Measurements from ENCODE around the gene GALNT18. TPM values are rescaled to one million over a fixed set of nuclear protein-coding genes. Genes with fewer than 3 reads are reported as not detected.

GALNT18 gene
- total and polyA plus RNA-seq, 7 experiments from 2014 or later = 0.15 to 1.7 (median 0.20) TPM; not detected in 4

- CTCF ChIA-PET = no interaction called here
- H3K4me3 ChIP-seq (ENCODE audit: low read length) = no peak overlapping the region
These were observed 272.5 kb downstream of the GALNT18 start for GRCh38 chr11:11349106-11349825.

GRCh38 chr11:11348303-11348702 is 273.5 kb downstream of the GALNT18 start:
- CTCF ChIA-PET = no interaction called here
- intact Hi-C loops (cut with micrococcal nuclease) = no loop called here

More at GRCh38 chr11:11349106-11349825, 272.5 kb downstream of the GALNT18 start:
- H3K36me3 ChIP-seq (ENCODE audit: control insufficient read depth in 2 of 3, insufficient read depth in 3 of 3, low read length in 3 of 3) = no peaks in the 10 kb centered on the region
- Mint-ChIP-seq H3K4me3 (no peak overlapping the region), H3K27me3 (peaks cover 0 to 15% (median 7%) of the 10 kb centered on the region in 5 donors), H3K27ac (no peak overlapping the region), H3K9me3 (no peaks in the 10 kb centered on the region), H3K36me3 (no peaks in the 10 kb centered on the region), H3K4me1 (peaks cover 0 to under 1% (median 0%) of the 10 kb centered on the region in 7 donors)
- intact Hi-C loops (cut with micrococcal nuclease) = no loop called here
- H3K4me1 ChIP-seq (ENCODE audit: control insufficient read depth in 2 of 2, insufficient read depth in 2 of 2, low read length in 2 of 2) = no peaks in the 10 kb centered on the region
- DNase-seq (no peak), ATAC-seq (no peak)
- H3K27me3 ChIP-seq (ENCODE audit: control insufficient read depth in 2 of 2, insufficient read depth in 2 of 2, low read length in 2 of 2) = no peaks in the 10 kb centered on the region
- POLR2A ChIA-PET = no interaction called here
- H3K9me3 ChIP-seq (ENCODE audit: control insufficient read depth in 2 of 3, low read length in 3 of 3) = no peaks in the 10 kb centered on the region
- H3K27ac ChIP-seq (ENCODE audit: low read depth, low read length) = no peak overlapping the region

DNA sequence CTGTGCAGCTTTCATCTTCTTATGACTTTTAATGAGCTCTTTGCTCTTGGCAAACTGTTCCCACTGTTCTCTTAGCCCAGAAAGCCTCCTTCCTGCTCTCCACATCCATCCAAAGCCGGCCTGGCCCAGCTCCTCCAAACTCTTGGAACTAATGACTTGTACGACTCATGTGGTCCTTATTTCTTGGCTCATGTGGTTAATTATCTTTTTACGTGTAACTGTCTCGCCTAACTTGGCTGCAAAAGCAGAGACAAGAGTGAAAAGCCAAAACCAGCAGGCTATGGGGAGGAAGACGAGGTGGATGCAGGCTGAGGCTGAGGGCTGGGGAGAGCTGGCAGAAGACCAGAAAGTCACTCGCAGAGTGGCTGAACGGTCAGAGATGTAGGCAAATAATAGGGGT is 274.2 kb downstream of the GALNT18 start:
- no peak for ATAC-seq
- no peaks in the 10 kb centered on the region for H3K36me3 Mint-ChIP-seq
- no peaks in the 10 kb centered on the region for H3K9me3 Mint-ChIP-seq
- peaks cover 0 to 15% (median 10%) of the 10 kb centered on the region in 5 donors for H3K27me3 Mint-ChIP-seq
- no peak overlapping the region for H3K4me3 Mint-ChIP-seq
- H3K27ac ChIP-seq (ENCODE audit: low read depth, low read length) = no peak overlapping the region
- no peak overlapping the region for H3K27ac Mint-ChIP-seq
- no peaks in the 10 kb centered on the region for H3K27me3 ChIP-seq (ENCODE audit: control insufficient read depth in 2 of 2, insufficient read depth in 2 of 2, low read length in 2 of 2)
- H3K36me3 ChIP-seq (ENCODE audit: control insufficient read depth in 2 of 3, insufficient read depth in 3 of 3, low read length in 3 of 3) = no peaks in the 10 kb centered on the region
- CTCF ChIA-PET = no interaction called here
- POLR2A ChIA-PET = no interaction called here
- H3K4me3 ChIP-seq (ENCODE audit: low read length) = no peak overlapping the region
- H3K9me3 ChIP-seq (ENCODE audit: control insufficient read depth in 2 of 3, low read length in 3 of 3) = no peaks in the 10 kb centered on the region
- no peaks in the 10 kb centered on the region for H3K4me1 ChIP-seq (ENCODE audit: control insufficient read depth in 2 of 2, insufficient read depth in 2 of 2, low read length in 2 of 2)
- H3K4me1 Mint-ChIP-seq = peaks cover 0 to 5% (median 0%) of the 10 kb centered on the region in 7 donors
- DNase-seq = no peak
- intact Hi-C loops (cut with micrococcal nuclease) = no loop called here

More at GRCh38 chr11:11348303-11348702, 273.5 kb downstream of the GALNT18 start:
- Mint-ChIP-seq H3K27ac (no peak overlapping the region), H3K4me3 (no peak overlapping the region), H3K4me1 (peaks cover 0 to 5% (median 0%) of the 10 kb centered on the region in 7 donors), H3K36me3 (no peaks in the 10 kb centered on the region), H3K27me3 (peaks cover 0 to 15% (median 10%) of the 10 kb centered on the region in 5 donors), H3K9me3 (no peaks in the 10 kb centered on the region)
- Histone ChIP-seq H3K4me3 (ENCODE audit: low read length) (no peak overlapping the region), H3K4me1 (ENCODE audit: control insufficient read depth in 2 of 2, insufficient read depth in 2 of 2, low read length in 2 of 2) (no peaks in the 10 kb centered on the region), H3K36me3 (ENCODE audit: control insufficient read depth in 2 of 3, insufficient read depth in 3 of 3, low read length in 3 of 3) (no peaks in the 10 kb centered on the region), H3K27me3 (ENCODE audit: control insufficient read depth in 2 of 2, insufficient read depth in 2 of 2, low read length in 2 of 2) (no peaks in the 10 kb centered on the region), H3K27ac (ENCODE audit: low read depth, low read length) (no peak overlapping the region), H3K9me3 (ENCODE audit: control insufficient read depth in 2 of 3, low read length in 3 of 3) (no peaks in the 10 kb centered on the region)
- ATAC-seq = no peak
- POLR2A ChIA-PET = no interaction called here
- no peak for DNase-seq

GRCh38 chr11:11346303-11346702 is 275.5 kb downstream of the GALNT18 start:
- DNase-seq (no peak), ATAC-seq (no peak)
- Mint-ChIP-seq H3K27ac (no peak overlapping the region), H3K9me3 (no peaks in the 10 kb centered on the region), H3K36me3 (no peaks in the 10 kb centered on the region), H3K27me3 (peaks cover 0 to 15% (median 9%) of the 10 kb centered on the region in 5 donors), H3K4me1 (peaks cover 0 to 5% (median 0%) of the 10 kb centered on the region in 7 donors), H3K4me3 (no peak overlapping the region)
- H3K36me3 ChIP-seq (ENCODE audit: control insufficient read depth in 2 of 3, insufficient read depth in 3 of 3, low read length in 3 of 3) = no peaks in the 10 kb centered on the region
- ChIA-PET CTCF (interaction anchor here (0.6 kb wide), 1 partner anchor 315 kb away, joined by 4 read pairs; no protein-coding TSS in a partner anchor), POLR2A (no interaction called here)
- H3K9me3 ChIP-seq (ENCODE audit: control insufficient read depth in 2 of 3, low read length in 3 of 3) = no peaks in the 10 kb centered on the region
- no peak overlapping the region for H3K27ac ChIP-seq (ENCODE audit: low read depth, low read length)
- H3K4me1 ChIP-seq (ENCODE audit: control insufficient read depth in 2 of 2, insufficient read depth in 2 of 2, low read length in 2 of 2) = no peaks in the 10 kb centered on the region
- intact Hi-C loops (cut with micrococcal nuclease) = no loop called here
- H3K4me3 ChIP-seq (ENCODE audit: low read length) = no peak overlapping the region
- no peaks in the 10 kb centered on the region for H3K27me3 ChIP-seq (ENCODE audit: control insufficient read depth in 2 of 2, insufficient read depth in 2 of 2, low read length in 2 of 2)

- ChIA-PET CTCF (no interaction called here), POLR2A (no interaction called here)
- no peak for ATAC-seq
- no peaks in the 10 kb centered on the region for H3K36me3 ChIP-seq (ENCODE audit: control insufficient read depth in 2 of 3, insufficient read depth in 3 of 3, low read length in 3 of 3)
- Mint-ChIP-seq H3K27me3 (peaks cover 0 to 15% (median 5%) of the 10 kb centered on the region in 5 donors), H3K36me3 (no peaks in the 10 kb centered on the region), H3K27ac (no peak overlapping the region), H3K9me3 (no peaks in the 10 kb centered on the region), H3K4me1 (peaks cover 0 to 5% (median 0%) of the 10 kb centered on the region in 7 donors), H3K4me3 (no peak overlapping the region)
- no peaks in the 10 kb centered on the region for H3K4me1 ChIP-seq (ENCODE audit: control insufficient read depth in 2 of 2, insufficient read depth in 2 of 2, low read length in 2 of 2)
- no peak for DNase-seq
- no peak overlapping the region for H3K27ac ChIP-seq (ENCODE audit: low read depth, low read length)
- intact Hi-C loops (cut with micrococcal nuclease) = no loop called here
- no peaks in the 10 kb centered on the region for H3K9me3 ChIP-seq (ENCODE audit: control insufficient read depth in 2 of 3, low read length in 3 of 3)
- H3K4me3 ChIP-seq (ENCODE audit: low read length) = no peak overlapping the region
- H3K27me3 ChIP-seq (ENCODE audit: control insufficient read depth in 2 of 2, insufficient read depth in 2 of 2, low read length in 2 of 2) = no peaks in the 10 kb centered on the region
These were observed 276.7 kb downstream of the GALNT18 start for GRCh38 chr11:11345099-11345498.

DNA sequence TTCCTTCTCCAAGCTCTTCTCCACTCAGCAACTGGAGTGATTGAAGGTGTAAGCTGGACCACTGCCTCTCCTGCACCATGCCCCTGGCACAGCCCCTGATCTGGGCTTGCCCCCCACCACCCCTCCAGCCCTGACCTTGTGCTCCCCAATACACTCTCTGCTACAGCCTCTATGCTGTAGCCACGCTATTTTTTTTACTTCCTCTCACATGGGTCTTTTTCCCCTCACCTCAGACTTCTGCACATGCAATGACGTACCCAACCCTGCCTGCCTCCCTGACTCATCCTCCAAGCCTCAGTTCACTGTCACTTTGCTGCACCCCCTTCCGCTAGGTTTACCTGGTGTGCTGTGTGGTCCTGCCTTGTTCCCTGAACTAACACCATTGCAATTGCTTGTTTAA is 277.8 kb downstream of the GALNT18 start:
- POLR2A ChIA-PET = no interaction called here
- ATAC-seq (peak; percentile 3), DNase-seq (no peak)
- Mint-ChIP-seq H3K9me3 (no peaks in the 10 kb centered on the region), H3K4me3 (no peak overlapping the region), H3K36me3 (no peaks in the 10 kb centered on the region), H3K27me3 (peaks cover 0 to 16% (median 4%) of the 10 kb centered on the region in 5 donors), H3K4me1 (peaks cover 0 to 5% (median 0%) of the 10 kb centered on the region in 7 donors), H3K27ac (no peak overlapping the region)
- H3K4me1 ChIP-seq (ENCODE audit: control insufficient read depth in 2 of 2, insufficient read depth in 2 of 2, low read length in 2 of 2) = no peaks in the 10 kb centered on the region
- H3K4me3 ChIP-seq (ENCODE audit: low read length) = no peak overlapping the region
- H3K27ac ChIP-seq (ENCODE audit: low read depth, low read length) = no peak overlapping the region
- no peaks in the 10 kb centered on the region for H3K9me3 ChIP-seq (ENCODE audit: control insufficient read depth in 2 of 3, low read length in 3 of 3)
- CTCF ChIA-PET = no interaction called here
- intact Hi-C loops (cut with micrococcal nuclease) = no loop called here
- H3K27me3 ChIP-seq (ENCODE audit: control insufficient read depth in 2 of 2, insufficient read depth in 2 of 2, low read length in 2 of 2) = no peaks in the 10 kb centered on the region
- no peaks in the 10 kb centered on the region for H3K36me3 ChIP-seq (ENCODE audit: control insufficient read depth in 2 of 3, insufficient read depth in 3 of 3, low read length in 3 of 3)

- ChIA-PET CTCF (no interaction called here), POLR2A (no interaction called here)
- Mint-ChIP-seq H3K4me1 (peaks cover 0 to 3% (median 0%) of the 10 kb centered on the region in 7 donors), H3K36me3 (no peaks in the 10 kb centered on the region), H3K27me3 (peaks cover 0 to 27% (median 10%) of the 10 kb centered on the region in 5 donors), H3K9me3 (peaks cover 0 to 2% (median 0%) of the 10 kb centered on the region in 11 donors), H3K27ac (no peak overlapping the region), H3K4me3 (no peak overlapping the region)
- Histone ChIP-seq H3K36me3 (ENCODE audit: control insufficient read depth in 2 of 3, insufficient read depth in 3 of 3, low read length in 3 of 3) (no peaks in the 10 kb centered on the region), H3K27me3 (ENCODE audit: control insufficient read depth in 2 of 2, insufficient read depth in 2 of 2, low read length in 2 of 2) (no peaks in the 10 kb centered on the region), H3K4me3 (ENCODE audit: low read length) (no peak overlapping the region), H3K9me3 (ENCODE audit: control insufficient read depth in 2 of 3, low read length in 3 of 3) (no peaks in the 10 kb centered on the region), H3K27ac (ENCODE audit: low read depth, low read length) (no peak overlapping the region), H3K4me1 (ENCODE audit: control insufficient read depth in 2 of 2, insufficient read depth in 2 of 2, low read length in 2 of 2) (no peaks in the 10 kb centered on the region)
- ATAC-seq (no peak), DNase-seq (no peak)
- intact Hi-C loops (cut with micrococcal nuclease) = no loop called here
These were observed 283.5 kb downstream of the GALNT18 start for GRCh38 chr11:11338304-11338703.

All from naive thymus-derived CD4-positive, alpha-beta T cell (primary cell).